NCI-H1417 (cell line): ENCODE data around the gene PPP5C.
"Not testable (repeated sequence)": the region's sequence is repeated elsewhere in the genome, so short reads cannot be mapped to it uniquely, and the experiment has no call there.

Experiments used
- DNase-seq, 3 experiments: peaks; one replicate each; lab custom pipeline; 2025; lab: John Stamatoyannopoulos, UW

PPP5C gene

DNA sequence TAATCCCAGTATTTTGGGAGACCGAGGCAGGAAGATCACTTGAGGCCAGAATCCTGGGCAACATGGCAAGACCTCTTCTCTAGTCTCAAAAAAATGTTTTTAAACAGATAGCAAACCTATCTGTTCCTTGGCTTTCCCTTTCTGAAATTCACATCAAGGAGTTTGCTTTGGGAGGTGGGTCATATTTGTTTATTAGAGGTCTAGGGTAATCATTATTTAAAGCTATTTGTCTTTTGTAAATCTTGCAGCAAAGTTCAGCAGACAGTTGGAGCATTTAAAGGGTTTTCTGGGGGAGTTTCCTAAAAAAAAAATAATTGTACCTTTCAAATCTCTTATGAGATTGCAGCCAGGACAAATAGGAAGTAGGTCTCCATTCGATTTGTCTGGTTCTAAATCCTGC, 17.5 kb downstream of the PPP5C start:
- DNase-seq, result no peak

DNA sequence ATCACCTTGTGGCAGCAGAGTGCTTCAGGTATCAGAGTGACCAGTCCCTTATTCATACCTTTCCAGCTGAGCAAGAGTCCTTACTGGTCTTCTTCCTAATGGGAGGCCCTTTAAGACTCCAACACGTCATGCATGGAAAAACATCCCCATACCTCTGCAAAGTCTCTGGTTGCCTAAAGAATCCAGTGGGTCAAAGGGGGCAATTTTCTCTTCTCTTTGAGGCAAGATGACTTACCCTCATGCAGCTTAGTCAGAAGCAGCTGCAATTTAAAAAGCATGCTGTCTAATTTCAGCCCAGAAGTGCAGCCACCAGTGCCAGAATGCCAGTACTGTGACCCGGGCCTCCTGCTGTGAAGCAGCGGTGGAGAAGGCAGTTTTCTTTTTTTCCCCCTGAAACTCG, 18.7 kb downstream of the PPP5C start:
- DNase-seq, result no peak

DNA sequence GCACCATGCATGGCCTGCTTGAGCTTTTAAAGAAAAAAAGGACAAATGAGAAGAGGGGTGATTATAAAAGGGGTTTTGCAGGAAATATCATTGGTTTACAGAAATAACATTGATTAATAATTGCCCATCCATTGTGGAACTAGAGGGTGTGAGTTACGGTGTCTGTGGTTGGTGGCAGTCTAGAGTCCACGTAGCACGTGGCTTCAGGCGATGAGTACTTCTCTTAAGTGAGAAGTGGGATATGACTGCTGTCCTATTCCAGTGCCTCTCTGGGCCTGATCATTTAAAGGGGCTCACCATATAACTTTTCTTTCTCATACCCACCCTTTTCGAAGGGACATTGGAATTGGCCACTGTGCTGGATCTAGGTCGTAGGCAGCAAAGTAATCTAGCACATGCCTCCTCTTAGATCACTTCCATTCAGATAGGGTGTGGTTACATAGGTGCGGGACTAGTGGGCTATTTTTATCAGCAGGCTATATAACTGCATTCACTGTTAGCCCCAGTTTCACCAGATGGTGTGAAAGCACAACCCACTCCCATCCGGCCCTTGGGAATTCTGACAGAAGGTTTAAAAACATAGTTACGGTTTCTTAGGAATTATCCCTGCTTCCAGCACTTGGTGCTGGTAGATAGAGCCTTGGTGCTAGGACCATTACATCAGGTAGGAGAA, 19.9 kb downstream of the PPP5C start:
- DNase-seq, result no peak

DNA sequence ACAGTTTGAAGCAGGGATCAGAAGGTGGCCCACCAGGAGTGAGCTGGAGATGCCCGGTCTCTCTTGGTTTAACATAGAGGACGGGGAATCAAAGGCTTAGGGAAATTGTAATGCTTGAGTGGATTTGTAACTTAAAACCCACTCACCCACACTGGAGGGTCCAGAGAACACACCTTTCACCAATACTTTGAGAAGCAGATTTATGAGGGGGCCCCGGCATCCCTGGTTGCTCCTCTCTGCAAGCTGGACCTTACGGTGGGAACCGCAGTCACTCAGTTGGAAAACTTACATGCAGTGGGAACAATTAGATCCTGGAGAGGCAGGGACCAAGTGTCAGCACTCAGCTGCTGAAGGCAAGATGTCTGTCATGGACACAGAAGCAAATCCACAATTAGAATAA, 20.5 kb downstream of the PPP5C start:
- peak in 1 of 3 experiments; percentile 29 for DNase-seq

DNA sequence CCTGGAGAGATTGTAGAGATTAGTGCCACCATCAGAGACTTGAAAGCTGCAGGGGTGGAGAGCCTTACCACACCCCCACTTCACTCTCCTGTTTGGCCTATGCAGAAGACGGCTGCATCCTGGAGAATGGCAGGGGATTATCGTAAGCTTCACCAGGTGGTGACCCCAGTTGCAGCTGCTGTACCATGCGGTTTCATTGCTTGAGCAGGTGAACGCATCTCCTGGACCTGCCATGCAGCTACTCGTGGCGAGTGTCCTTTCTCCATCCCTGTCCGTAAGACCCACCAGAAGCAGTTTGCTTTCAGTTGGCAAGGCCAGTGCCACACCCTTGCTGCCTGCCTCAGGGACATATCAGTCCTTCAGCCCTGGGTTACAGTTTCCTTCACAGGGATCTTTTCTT, 21.2 kb downstream of the PPP5C start:
- peak in 1 of 3 experiments; percentile 69 for DNase-seq

DNA sequence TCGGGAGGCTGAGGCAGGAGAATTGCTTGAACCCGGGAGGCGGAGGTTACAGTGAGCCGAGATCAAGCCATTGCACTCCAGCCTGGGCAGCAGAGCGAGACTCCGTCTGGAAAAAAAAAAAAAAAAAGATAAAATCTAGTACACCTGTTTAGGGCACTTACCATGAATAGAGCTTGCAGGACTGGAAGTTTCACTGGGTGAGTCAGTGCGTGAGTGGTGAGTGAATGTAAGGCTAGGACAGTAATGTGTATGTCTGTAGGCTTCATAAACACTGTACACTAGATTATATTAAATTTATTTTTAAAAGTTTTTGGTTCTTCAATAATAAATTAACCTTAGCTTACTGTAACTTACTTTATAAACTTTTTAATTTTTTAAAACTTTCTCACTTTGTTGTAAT, 22.9 kb downstream of the PPP5C start:
- no peak for DNase-seq

DNA sequence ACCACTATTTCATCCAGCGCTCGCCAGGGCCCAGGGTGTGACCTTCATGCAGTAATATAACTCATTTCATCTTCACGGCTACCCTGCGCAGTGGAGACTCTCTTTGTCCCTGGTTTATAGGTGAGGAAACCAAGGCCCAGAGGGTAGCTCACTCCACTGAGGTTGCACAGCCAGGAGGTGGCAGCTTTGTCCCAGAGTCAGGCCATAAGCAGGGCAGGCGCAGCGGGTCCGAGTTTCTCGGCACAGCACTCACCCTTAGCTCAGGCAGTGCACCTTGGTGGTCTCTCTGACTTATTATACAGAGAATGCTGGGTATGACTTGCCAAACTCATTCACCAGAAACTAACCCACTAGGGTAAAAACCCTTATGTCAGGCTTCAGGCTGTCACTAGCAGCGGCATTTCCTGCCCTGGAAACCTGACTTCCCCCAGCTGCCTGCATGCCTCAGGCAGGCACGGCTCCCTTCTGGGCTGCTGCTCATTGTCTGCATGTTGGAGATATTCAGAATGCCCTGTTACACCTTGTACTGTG, 24.5 kb downstream of the PPP5C start:
- DNase-seq, result no peak

DNA sequence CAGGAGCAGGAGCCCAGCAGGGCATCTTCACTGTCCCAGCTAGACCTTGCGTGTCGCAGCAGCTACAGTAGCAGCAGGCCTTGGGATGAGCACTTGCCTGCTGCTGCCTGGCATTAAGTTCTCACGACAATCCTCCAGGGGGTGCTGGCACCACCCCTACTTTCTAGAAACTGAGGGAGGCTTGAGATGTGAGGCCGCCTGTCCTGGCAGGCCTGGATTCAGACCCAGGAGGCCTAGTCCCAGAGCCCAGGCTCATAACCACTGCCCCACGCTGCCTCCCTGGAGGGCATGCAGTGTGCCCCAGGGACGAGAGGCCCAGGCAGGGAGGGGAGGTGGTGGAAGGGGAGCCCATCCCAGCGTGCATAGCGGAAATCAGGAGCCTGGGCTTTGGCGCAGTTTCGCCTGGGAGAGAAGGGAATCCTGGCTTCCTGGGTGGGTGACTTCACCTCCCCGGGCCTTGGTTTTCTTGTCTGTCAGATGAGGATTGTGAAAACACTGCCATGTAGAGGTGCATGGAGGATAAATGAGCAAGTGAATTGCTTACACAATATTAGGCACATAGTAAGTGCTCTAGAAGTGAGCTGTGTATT, 26.1 kb downstream of the PPP5C start:
- DNase-seq, result peak in 2 of 3 experiments; percentile 63 to 65

DNA sequence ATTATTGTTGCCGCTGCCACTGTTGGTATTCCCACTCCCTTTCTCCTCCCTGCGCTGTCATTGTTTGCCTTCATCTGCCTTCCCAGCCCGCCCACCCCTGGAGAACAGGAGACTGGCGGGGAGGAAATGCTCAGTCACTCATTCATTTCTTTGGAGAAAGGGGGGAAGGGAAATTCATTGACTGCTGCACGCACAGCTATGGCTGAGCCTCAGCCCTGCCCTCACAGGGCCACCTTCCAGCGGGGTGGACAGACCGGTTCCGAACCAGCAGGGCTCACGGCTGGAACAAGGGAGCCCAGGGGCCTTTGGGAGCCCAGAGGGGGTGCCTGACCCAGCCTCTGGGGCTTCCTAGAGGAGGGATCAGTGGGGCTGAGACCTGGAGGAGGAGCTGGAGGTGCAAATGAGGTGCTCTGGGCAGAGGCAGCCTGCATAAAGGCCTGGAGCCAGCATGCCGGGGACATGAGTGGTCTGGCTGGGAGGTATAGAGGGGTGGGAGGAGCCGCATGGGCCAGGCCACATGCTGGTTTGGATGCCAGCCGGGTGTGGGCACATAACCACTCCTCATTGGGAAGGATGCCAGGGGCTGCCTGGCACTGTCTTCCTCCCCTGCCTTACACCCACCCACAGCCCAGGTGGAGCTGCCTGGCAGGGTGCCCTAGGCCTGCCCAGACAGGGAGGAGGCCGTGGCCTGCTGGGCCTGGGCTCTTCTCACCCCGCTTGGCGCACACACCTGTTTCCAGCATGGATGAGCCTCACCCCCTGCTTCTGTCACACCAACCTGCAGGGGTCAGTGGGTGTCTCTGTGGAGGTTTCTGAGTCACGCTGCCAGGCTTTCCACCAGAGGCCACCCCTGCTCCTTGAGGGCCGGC, 26.8 kb downstream of the PPP5C start:
- peak; percentile 32 to 98 (median 96) for DNase-seq

DNA sequence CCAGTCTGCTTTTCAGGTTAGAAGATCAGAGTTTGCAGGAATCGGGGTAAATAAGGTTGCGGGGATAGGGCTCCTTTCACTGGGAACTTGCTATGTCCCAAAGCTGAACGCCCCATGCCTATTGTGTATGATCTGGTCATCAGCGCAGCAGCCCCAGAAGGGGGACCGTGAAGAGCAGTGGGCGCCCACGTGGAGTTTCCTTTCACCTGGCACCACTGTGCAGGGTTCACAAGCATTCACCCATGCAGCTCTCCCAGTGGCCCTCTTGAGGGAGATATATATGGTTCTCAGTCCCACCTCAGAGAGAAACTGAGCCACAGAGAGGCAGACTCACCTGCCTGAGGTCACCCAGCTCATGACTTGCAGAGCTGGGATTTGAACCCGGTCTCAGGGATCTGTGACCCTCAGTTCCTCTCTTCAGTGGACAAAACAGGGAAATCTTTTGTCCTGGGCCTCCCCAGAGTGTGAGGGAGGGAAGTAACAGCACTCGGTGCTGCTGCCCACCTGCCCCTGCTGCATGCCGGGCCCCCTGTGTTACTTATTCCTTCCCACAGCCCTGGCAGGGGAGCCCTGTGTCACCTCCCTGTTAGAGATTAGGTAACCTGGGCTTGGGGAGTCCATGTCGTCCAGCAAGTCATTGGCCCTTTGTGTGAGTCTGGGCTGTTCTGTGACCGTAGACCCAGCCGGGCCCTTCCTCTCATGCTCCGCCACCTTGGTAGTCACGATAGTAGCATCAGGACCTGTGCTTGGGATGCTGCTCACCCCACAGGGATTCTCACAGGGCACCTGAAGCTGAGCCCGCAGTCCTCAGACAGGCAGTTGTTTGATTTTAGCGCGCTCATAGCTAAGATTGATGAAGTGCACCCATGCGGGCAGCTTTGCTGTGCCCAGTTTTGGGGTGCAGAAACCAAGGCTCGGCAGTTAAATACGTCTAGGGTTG, 27.9 kb downstream of the PPP5C start:
- DNase-seq, result no peak

DNA sequence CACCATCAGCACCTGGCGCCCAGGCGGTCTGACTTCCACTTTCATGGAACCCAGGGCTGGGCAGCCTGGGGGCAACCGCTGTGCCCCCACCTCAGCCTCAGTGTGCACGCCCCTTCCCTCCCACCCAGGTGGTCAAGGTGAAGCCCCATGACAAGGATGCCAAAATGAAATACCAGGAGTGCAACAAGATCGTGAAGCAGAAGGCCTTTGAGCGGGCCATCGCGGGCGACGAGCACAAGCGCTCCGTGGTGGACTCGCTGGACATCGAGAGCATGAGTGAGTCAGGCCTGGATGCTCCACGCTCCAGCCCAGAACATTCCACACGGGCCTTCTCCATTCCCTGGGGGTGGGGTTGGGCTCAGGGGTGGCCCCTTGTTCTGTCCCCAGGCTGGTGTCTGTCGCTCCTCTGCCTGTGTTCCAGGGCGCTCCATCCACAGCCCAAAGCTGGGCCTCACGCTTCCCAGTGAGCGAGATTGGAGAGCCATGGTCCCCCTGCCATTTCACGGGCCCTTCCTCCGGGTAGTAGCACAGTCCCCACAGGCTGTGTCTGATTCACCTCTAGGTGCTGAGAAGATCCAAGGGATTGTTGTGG, 28.7 kb downstream of the PPP5C start:
- not testable (repeated sequence) for DNase-seq

DNA sequence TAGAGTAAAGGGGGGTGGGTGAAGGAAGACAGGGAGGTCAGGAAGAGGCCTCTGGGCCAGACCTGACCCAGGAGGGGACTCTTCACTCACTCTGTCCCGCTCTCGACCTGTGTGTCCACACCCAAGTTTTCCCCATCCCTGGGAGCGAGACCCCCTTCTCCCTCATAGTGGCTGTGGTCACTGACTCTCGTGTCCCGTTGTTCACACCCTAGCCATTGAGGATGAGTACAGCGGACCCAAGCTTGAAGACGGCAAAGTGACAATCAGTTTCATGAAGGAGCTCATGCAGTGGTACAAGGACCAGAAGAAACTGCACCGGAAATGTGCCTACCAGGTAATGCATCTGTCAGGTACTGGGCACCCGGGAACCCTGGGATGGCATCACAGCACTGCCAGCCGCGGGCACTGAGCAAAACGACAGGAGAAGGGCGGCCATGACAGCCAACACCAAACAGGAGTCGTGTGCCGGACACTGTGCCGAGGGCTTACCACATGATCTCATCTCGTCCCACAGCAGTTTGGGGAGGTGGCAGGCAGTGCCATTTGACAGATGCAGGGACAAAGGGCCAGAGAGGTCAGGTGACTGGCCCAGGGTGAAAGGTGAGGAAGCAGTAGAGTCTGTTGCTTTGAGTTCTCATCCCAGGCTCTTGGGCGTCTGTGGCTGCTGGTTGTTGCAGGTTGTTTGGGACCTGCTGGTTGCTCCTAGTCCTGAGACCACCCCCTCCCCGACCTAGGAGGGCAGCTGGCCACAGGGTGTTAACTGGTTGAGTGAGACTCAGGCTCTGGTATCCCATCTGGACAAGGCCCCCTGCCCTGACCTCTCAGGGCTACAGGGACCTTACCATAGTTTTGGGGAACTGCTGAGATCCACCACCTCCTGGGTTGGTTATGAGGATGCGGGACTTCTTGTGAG, 29.6 kb downstream of the PPP5C start:
- DNase-seq, result no peak

DNA sequence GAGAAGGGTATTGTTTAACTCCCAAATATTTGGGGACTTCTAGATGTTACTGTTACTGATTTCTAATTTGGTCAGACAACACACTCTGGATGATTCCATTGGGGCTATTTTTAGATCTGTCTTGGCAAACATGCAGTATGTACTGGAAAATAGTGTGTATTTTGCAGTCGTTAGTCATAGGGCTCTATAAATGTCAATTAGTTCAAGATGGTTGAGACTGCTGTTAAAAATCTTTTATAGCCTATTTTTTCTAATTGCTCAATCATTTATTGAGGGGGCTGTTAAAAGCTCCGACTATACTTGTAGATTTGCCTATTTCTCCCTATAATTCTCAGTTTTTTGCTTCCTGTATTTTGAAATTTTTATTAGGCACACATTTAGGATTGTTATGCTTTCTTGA, 31.4 kb downstream of the PPP5C start:
- peak in 1 of 3 experiments; percentile 59 for DNase-seq

DNA sequence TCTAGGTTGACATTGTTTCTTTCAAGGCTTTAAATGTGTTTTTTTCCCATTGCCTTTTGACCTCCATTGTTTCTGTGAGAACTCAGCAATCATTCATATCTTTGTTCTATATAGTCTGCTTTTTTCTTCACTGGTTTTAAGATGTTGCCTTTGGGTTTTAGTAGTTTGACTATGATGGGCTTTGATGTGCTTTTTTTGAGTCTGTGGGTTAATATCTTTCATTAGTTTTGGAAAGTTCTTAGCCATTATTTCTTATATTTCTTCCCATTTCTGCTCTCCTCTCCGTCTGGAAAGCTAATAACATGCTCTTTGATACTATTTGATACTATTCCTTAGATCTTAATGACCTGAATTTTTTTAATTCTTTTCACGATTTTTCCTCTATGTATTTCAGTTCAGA, 33.8 kb downstream of the PPP5C start:
- DNase-seq, result no peak

DNA sequence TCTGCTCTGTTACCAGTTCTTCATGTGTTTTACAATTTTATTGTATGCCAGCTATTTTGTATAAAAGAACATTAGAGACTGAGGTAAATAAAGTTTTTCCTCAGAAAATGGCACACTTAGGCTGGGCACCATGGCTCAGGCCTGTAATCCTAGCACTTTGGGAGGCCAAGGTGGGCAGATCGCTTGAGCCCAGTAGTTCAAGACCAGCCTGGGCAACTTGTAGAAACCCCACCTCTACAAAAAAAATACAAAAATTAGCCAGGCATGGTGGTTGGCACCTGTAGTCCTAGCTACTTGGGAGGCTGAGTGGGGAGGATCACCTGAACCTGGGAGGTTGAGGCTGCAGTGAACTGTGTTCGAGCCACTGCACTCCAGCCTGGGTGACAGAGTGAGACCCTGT, 34.5 kb downstream of the PPP5C start:
- DNase-seq, result no peak

DNA sequence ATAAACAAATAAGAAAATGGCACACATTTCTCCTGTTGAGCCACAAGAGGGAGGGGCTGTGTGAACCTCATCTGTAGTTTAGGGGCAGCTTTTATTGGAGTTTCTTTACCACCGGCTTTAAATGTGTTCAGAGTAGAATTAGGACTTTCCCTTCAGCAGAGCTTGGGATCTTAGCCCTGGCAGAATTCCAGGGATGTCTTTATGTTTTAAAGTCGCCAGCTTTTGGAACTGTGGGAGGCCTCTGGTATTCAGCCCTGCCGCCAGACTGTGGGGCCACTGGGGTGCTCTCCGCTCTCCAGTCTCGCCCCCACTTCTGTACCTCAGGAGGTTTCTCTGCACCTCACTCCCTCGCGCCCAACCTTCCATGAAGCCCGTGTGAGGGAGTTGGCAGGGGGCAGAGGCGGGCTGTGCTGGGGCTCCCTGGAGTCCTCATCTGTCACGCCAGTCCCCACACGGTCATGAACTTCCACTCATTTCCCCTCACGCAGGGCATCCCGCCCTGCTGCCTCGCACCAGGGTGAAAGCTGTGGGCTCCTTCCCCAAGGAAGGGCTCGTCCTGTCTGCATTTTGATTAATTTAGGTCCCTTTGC, 35.0 kb downstream of the PPP5C start:
- no peak for DNase-seq

DNA sequence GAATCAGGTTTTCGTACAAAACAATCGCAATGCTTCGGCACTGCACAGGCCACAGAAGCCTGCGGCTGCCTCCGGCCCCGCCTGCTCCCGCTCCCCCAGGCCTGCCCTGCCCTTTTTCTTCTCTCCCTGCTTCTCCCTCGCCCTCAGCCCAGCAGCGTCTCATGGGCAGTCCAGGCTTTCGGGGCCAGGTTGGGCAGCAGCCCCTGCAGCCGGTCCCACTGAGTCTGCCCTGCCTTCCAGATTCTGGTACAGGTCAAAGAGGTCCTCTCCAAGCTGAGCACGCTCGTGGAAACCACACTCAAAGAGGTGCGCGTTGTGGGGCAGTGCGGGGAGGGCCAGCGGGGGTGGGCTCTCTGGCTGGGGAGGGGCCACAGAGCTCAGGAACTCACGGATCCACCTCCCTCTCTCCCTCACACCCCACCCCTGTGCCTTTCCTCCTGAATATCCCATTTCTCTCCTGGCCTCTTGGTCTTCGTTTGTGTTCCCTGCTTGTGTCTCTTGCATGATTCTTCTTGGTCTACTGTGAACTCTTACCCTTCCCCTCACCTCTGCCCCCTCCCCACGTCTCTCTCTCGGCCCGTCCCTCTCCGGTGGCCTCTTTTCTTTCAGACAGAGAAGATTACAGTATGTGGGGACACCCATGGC, 36.4 kb downstream of the PPP5C start:
- DNase-seq, result no peak

DNA sequence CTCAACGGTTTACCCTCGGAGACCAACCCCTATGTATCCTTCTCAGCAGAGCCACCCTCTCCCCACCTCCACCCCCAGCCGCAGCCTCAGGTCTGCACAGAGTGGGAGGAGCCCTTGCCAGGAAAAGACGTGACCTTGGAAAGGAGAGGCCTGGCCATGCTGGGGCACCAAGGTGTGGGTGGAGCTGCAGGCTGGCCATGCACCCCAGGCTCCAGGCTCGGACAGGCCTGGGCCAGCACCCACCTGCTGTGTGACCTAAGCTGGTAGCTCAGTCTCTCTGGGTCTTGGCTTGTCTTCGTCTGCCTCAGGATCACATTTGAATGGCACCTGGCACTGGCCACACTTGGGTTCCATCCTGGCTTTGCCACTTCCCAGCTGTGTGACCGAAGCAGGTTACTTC, 37.0 kb downstream of the PPP5C start:
- DNase-seq, result no peak

DNA sequence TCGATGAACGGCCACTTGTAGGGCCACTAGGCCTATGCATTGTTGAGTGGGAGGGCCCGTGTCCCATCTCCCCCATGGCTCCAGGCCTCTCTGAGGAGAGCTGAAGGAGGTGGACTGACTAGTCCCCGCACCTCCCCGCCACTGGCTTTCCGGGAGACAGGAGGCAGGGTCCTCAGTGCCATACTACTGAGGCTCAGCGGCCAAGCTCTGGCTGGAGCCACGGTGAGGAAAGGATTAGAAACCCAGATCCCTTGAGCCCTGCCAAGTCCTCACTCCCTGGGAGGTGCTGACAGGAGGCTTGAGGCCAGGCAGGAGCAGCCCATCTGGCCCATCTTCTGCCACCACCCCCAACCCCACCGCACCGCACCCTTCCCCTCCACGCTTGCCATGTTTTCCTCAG, 37.5 kb downstream of the PPP5C start:
- no peak for DNase-seq
